Measurements from ENCODE around the gene SOAT2.

GRCh38 chr12:53171725-53172329 lies 68.5 kb downstream of the SOAT2 start:
- TF ChIP-seq POLR2AphosphoS5 (IDR thresholded peaks at IDR 0.05; ENCODE audit: low read depth, low read length) (no peak), REST (IDR thresholded peaks at IDR 0.05; ENCODE audit: insufficient read depth in 1 of 2, low read depth in 2 of 2, low read length in 2 of 2) (no peak), TAF1 (IDR thresholded peaks at IDR 0.05; ENCODE audit: borderline replicate concordance, insufficient read depth, low read length) (no peak), SIN3A (IDR thresholded peaks at IDR 0.05; ENCODE audit: borderline replicate concordance, insufficient read depth, low read length) (no peak), FOXP2 (optimal IDR thresholded peaks at IDR 0.05; ENCODE audit: borderline replicate concordance, extremely low read depth, extremely low read length, insufficient read depth) (no peak)
